Measurements from ENCODE around the gene RNF11.

Gene RNF11

DNA sequence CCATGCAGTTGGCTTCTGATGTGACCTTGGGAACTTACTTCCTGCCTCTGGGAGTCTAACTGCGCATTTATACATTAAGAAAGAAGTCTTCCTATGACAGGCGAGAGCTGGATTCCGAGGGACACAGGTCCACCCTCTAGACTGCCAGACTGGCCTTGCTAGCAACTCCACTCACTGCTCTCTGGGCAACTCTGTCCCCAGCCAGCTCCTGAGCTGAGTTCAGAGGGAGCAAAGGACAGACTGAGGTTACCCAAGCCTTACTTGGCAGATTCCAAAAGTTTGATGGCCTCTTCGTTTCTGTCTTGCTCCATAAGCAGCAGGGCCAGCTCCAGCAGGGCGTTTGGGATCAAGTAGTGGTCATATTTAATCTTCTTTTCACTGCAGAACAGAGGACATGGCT, 52.5 kb downstream of the RNF11 start:
- TF ChIP-seq RARB (CRISPR knock-in tag; IDR thresholded peaks at IDR 0.05) (no peak), ISL1 (CRISPR knock-in tag; IDR thresholded peaks at IDR 0.05) (no peak), CSDC2 (CRISPR knock-in tag; IDR thresholded peaks at IDR 0.05) (no peak), SNAI2 (CRISPR knock-in tag; IDR thresholded peaks at IDR 0.05) (no peak), ZNF8 (CRISPR knock-in tag; IDR thresholded peaks at IDR 0.05) (no peak), PPARA (CRISPR knock-in tag; IDR thresholded peaks at IDR 0.05; ENCODE audit: borderline replicate concordance) (no peak)
- TF ChIP-seq, protein P1, sequence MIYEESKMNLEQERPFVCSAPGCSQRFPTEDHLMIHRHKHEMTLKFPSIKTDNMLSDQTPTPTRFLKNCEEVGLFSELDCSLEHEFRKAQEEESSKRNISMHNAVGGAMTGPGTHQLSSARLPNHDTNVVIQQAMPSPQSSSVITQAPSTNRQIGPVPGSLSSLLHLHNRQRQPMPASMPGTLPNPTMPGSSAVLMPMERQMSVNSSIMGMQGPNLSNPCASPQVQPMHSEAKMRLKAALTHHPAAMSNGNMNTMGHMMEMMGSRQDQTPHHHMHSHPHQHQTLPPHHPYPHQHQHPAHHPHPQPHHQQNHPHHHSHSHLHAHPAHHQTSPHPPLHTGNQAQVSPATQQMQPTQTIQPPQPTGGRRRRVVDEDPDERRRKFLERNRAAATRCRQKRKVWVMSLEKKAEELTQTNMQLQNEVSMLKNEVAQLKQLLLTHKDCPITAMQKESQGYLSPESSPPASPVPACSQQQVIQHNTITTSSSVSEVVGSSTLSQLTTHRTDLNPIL (CRISPR knock-in tag; IDR thresholded peaks at IDR 0.05; ENCODE audit: low read depth), result no peak
- ATAC-seq, result no peak

DNA sequence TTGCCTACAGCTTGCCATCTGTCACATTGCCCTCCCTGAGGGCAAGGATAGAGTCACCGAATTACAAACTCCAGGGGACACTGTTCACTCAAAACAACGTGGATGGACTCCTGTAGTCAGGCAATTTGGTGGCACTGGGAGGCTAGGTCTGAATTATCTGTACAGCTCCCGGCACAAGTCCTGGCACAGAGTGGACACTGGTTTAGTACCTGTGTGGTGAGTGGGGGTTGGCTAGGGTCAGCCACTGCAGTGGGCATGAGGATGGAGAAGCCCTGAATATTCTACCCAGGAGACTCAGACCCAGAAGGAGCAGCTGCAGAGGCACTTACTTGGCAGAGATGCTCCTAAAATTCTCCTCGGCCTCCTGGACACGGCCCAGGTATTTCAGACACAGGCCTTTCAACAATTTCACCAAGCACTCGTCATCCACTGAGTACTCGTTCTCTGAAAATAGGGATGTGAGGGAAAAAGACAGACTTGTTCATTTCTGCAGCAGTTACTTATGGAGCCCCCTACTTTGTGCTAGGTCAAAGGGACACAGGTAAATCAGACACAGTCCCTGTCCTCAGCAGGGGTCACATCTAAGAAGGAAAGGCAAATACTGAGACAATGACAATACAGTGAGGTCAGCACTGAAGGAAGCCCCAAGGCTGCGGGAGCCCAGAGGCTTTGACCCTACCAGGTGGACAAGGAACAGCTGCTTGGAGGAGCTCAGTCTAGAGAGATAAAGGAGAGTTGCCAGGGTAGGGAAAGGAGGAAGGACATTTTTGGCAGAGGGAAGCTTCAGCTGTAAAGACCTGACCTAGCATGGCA, 53.8 kb downstream of the RNF11 start:
- no peak for ATAC-seq
- TF ChIP-seq OSR1 (CRISPR knock-in tag; IDR thresholded peaks at IDR 0.05) (no peak), PPARA (CRISPR knock-in tag; IDR thresholded peaks at IDR 0.05; ENCODE audit: borderline replicate concordance) (no peak), ESRRG (CRISPR knock-in tag; IDR thresholded peaks at IDR 0.05) (no peak), CSDC2 (CRISPR knock-in tag; IDR thresholded peaks at IDR 0.05) (no peak)
- TF ChIP-seq, protein P2, sequence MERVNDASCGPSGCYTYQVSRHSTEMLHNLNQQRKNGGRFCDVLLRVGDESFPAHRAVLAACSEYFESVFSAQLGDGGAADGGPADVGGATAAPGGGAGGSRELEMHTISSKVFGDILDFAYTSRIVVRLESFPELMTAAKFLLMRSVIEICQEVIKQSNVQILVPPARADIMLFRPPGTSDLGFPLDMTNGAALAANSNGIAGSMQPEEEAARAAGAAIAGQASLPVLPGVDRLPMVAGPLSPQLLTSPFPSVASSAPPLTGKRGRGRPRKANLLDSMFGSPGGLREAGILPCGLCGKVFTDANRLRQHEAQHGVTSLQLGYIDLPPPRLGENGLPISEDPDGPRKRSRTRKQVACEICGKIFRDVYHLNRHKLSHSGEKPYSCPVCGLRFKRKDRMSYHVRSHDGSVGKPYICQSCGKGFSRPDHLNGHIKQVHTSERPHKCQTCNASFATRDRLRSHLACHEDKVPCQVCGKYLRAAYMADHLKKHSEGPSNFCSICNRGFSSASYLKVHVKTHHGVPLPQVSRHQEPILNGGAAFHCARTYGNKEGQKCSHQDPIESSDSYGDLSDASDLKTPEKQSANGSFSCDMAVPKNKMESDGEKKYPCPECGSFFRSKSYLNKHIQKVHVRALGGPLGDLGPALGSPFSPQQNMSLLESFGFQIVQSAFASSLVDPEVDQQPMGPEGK (CRISPR knock-in tag; IDR thresholded peaks at IDR 0.05; ENCODE audit: borderline replicate concordance), result no peak
- TF ChIP-seq, protein P3, sequence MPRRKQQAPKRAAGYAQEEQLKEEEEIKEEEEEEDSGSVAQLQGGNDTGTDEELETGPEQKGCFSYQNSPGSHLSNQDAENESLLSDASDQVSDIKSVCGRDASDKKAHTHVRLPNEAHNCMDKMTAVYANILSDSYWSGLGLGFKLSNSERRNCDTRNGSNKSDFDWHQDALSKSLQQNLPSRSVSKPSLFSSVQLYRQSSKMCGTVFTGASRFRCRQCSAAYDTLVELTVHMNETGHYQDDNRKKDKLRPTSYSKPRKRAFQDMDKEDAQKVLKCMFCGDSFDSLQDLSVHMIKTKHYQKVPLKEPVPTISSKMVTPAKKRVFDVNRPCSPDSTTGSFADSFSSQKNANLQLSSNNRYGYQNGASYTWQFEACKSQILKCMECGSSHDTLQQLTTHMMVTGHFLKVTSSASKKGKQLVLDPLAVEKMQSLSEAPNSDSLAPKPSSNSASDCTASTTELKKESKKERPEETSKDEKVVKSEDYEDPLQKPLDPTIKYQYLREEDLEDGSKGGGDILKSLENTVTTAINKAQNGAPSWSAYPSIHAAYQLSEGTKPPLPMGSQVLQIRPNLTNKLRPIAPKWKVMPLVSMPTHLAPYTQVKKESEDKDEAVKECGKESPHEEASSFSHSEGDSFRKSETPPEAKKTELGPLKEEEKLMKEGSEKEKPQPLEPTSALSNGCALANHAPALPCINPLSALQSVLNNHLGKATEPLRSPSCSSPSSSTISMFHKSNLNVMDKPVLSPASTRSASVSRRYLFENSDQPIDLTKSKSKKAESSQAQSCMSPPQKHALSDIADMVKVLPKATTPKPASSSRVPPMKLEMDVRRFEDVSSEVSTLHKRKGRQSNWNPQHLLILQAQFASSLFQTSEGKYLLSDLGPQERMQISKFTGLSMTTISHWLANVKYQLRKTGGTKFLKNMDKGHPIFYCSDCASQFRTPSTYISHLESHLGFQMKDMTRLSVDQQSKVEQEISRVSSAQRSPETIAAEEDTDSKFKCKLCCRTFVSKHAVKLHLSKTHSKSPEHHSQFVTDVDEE (CRISPR knock-in tag; IDR thresholded peaks at IDR 0.05), result no peak
- TF ChIP-seq, protein P4, sequence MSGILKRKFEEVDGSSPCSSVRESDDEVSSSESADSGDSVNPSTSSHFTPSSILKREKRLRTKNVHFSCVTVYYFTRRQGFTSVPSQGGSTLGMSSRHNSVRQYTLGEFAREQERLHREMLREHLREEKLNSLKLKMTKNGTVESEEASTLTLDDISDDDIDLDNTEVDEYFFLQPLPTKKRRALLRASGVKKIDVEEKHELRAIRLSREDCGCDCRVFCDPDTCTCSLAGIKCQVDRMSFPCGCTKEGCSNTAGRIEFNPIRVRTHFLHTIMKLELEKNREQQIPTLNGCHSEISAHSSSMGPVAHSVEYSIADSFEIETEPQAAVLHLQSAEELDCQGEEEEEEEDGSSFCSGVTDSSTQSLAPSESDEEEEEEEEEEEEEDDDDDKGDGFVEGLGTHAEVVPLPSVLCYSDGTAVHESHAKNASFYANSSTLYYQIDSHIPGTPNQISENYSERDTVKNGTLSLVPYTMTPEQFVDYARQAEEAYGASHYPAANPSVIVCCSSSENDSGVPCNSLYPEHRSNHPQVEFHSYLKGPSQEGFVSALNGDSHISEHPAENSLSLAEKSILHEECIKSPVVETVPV (CRISPR knock-in tag; IDR thresholded peaks at IDR 0.05), result no peak

DNA sequence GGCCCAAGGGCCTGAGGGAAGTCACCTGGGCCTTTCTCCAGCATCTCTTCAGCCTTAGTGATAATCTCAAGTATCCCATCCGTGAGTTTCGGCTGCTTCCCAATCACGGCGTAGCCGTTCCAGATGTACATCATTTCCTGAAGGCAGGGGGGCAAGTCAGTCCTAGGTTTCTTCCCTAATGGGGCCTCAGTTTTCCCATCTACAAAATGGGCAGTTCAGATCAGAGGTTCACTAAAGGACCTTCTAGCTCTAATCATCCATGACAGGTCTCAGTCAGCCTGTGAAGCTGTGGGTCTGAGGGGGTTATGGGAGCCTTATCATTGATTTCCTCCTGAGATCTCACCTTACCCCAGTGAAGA, 54.4 kb downstream of the RNF11 start:
- TF ChIP-seq ZNF8 (CRISPR knock-in tag; IDR thresholded peaks at IDR 0.05) (no peak), SNAI2 (CRISPR knock-in tag; IDR thresholded peaks at IDR 0.05) (no peak), ZNF70 (CRISPR knock-in tag; IDR thresholded peaks at IDR 0.05) (no peak), ZNF565 (CRISPR knock-in tag; conservative IDR thresholded peaks at IDR 0.05; ENCODE audit: low read depth) (no peak)
- TF ChIP-seq, protein P3 (CRISPR knock-in tag; IDR thresholded peaks at IDR 0.05), result no peak
- no peak for ATAC-seq

DNA sequence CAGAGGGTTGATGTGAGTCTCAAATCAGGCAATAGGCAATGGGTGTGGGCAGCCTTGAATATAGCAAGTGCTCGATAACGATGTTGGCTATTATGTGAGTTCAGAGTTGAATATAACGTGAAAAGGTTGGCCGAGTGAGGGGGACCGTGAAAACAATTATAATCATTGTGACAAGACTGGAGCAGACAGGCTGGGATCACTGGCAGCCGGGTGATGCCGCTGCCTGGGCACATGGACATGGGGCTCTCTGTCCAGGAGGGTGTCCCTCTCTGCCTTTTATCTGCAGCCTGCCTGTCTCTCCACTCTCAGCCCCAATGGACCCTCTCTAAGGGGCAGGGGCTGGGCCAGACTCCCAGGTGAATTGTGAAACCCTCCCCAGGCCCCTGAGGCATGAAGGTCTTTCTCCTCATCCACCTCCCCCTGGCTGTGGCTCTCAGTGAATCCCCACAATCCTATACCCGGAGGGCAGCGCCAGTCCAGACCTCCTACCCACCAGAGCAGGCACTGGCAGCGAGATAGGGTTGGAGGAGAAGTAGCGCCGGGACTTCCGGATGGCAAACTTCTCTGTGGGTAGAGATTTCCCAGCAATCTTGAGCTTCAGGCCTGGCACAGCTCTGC, 57.9 kb downstream of the RNF11 start:
- ATAC-seq, result no peak
- TF ChIP-seq OSR1 (CRISPR knock-in tag; IDR thresholded peaks at IDR 0.05) (no peak), PPARA (CRISPR knock-in tag; IDR thresholded peaks at IDR 0.05; ENCODE audit: borderline replicate concordance) (no peak), CSDC2 (CRISPR knock-in tag; IDR thresholded peaks at IDR 0.05) (no peak), ZNF8 (CRISPR knock-in tag; IDR thresholded peaks at IDR 0.05) (no peak), ISL1 (CRISPR knock-in tag; IDR thresholded peaks at IDR 0.05) (no peak), RARB (CRISPR knock-in tag; IDR thresholded peaks at IDR 0.05) (no peak), ZFP30 (CRISPR knock-in tag; IDR thresholded peaks at IDR 0.05) (no peak)
- TF ChIP-seq, protein P4 (CRISPR knock-in tag; IDR thresholded peaks at IDR 0.05), result no peak
- TF ChIP-seq, protein P5, sequence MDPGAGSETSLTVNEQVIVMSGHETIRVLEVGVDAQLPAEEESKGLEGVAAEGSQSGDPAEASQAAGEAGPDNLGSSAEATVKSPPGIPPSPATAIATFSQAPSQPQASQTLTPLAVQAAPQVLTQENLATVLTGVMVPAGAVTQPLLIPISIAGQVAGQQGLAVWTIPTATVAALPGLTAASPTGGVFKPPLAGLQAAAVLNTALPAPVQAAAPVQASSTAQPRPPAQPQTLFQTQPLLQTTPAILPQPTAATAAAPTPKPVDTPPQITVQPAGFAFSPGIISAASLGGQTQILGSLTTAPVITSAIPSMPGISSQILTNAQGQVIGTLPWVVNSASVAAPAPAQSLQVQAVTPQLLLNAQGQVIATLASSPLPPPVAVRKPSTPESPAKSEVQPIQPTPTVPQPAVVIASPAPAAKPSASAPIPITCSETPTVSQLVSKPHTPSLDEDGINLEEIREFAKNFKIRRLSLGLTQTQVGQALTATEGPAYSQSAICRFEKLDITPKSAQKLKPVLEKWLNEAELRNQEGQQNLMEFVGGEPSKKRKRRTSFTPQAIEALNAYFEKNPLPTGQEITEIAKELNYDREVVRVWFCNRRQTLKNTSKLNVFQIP (CRISPR knock-in tag; IDR thresholded peaks at IDR 0.05; ENCODE audit: borderline replicate concordance, low read depth), result no peak
- TF ChIP-seq, protein P2 (CRISPR knock-in tag; IDR thresholded peaks at IDR 0.05; ENCODE audit: borderline replicate concordance), result no peak

Data from SK-N-SH treated with all-trans-retinoic acid at 6 μM for 48 hours (cell line).